A549 (cell line): ENCODE data around the gene GHDC. TPM values are rescaled to one million over a fixed set of nuclear protein-coding genes. Genes with fewer than 3 reads are reported as not detected.
"Not testable (repeated sequence)": the region's sequence is repeated elsewhere in the genome, so short reads cannot be mapped to it uniquely, and the experiment has no call there.

Experiments used
- ATAC-seq, 2 experiments: fragments of 200-7000 bp in 1 of 2; fragments of >200 bp in 1 of 2; cut with Nextera tagmentation in 1 of 2; cut with Tn5 transposase in 1 of 2; 3 replicates each; pipeline versions ENCODE4 v1.8.0 to v1.9.1; 2018 to 2020; ENCODE audit warnings: mild to moderate bottlenecking in 1 of 2, moderate library complexity in 1 of 2
- CTCF ChIA-PET: fragments of 300-600 bp; sonication (Branson Sonifier 250); formaldehyde crosslinking; extraction: SDS; loops from one replicate; lab custom pipeline; 2021; ENCODE audit warnings: antibody characterized with exemption, inconsistent platforms; lab: Yijun Ruan, JAX
- POLR2A ChIA-PET: fragments of 350-600 bp; formaldehyde crosslinking; extraction: SDS; loops from one replicate; lab custom pipeline; 2021; ENCODE audit warnings: antibody characterized with exemption, inconsistent platforms; lab: Yijun Ruan, JAX
- DNase-seq, 2 experiments: peaks; one replicate each; pipeline versions ENCODE4 v3.0.0 to v3.0.0-alpha.2; 2011 to 2016; ENCODE audit warnings: low read depth in 1 of 2, low spot score in 1 of 2
- FAIRE-seq: peaks from 2 replicates; lab custom pipeline; 2011; peaks lifted over from hg19 to GRCh38; lab: Jason Lieb, UNC
- H3K27ac ChIP-seq, 2 experiments: fragments of >200 bp; sonication (Bioruptor Twin); formaldehyde crosslinking; 3 replicates each; pipeline ENCODE4 v1.5.1; 2016 to 2017
- H3K4me1 ChIP-seq: fragments of >200 bp; sonication (Bioruptor Twin); formaldehyde crosslinking; 3 replicates; pipeline ENCODE4 v1.6.1; 2016
- H3K4me2 ChIP-seq: fragments of >200 bp; sonication (Bioruptor Twin); formaldehyde crosslinking; 3 replicates; pipeline ENCODE4 v1.6.1; 2016
- H3K4me3 ChIP-seq: fragments of >200 bp; sonication (Bioruptor Twin); formaldehyde crosslinking; 3 replicates; pipeline ENCODE4 v1.5.1; 2016
- H3K9me3 ChIP-seq: fragments of >200 bp; sonication (Bioruptor Twin); formaldehyde crosslinking; 3 replicates; pipeline ENCODE4 v1.6.1; 2016
- BCL3 ChIP-seq: fragments of >200 bp; sonication (Bioruptor Twin); formaldehyde crosslinking; IDR thresholded peaks from 3 replicates; pipeline ENCODE4 v1.6.1; 2016
- CBX2 ChIP-seq: fragments of 200-600 bp; sonication (generic); IDR thresholded peaks from 2 replicates; pipeline ENCODE4 v1.6.1; 2016; ENCODE audit warnings: low read depth, mild to moderate bottlenecking, borderline replicate concordance
- CBX8 ChIP-seq: fragments of 200-600 bp; sonication (generic); IDR thresholded peaks from 2 replicates; pipeline ENCODE4 v1.6.1; 2016
- CHD4 ChIP-seq: fragments of 200-600 bp; sonication (generic); IDR thresholded peaks from 2 replicates; pipeline ENCODE4 v1.6.1; 2016; ENCODE audit warnings: antibody characterized with exemption, mild to moderate bottlenecking, borderline replicate concordance
- E2F6 ChIP-seq: IDR thresholded peaks from 2 replicates; pipeline ENCODE4 v1.6.1; 2012; ENCODE audit warnings: low read depth, borderline replicate concordance
- EP300 ChIP-seq, 2 experiments: fragments of >200 bp; sonication (Bioruptor Twin); formaldehyde crosslinking; IDR thresholded peaks; 2 replicates in 1 of 2; 3 replicates in 1 of 2; pipeline ENCODE4 v1.6.1; 2016 to 2017
- ESRRA ChIP-seq: fragments of 150-350 bp; IDR thresholded peaks from 2 replicates; pipeline ENCODE4 v1.6.1; 2014; ENCODE audit warnings: mild to moderate bottlenecking, low read length, borderline replicate concordance
- FOSB ChIP-seq: fragments of 250-450 bp; sonication (Bioruptor Pico); IDR thresholded peaks from 2 replicates; pipeline ENCODE4 v1.5.0; 2020; ENCODE audit warnings: mild to moderate bottlenecking, moderate library complexity
- FOXS1 ChIP-seq: fragments of 250-450 bp; sonication (Bioruptor Pico); IDR thresholded peaks from 2 replicates; pipeline ENCODE4 v1.5.0; 2020; ENCODE audit warnings: mild to moderate bottlenecking, moderate library complexity
- HEYL ChIP-seq: fragments of 250-450 bp; sonication (Bioruptor Pico); IDR thresholded peaks from 2 replicates; pipeline ENCODE4 v1.8.0; 2021; ENCODE audit warnings: mild to moderate bottlenecking, moderate library complexity
- HOXA7 ChIP-seq: fragments of 250-450 bp; sonication (Bioruptor Pico); IDR thresholded peaks from 2 replicates; pipeline ENCODE4 v1.5.0; 2020; ENCODE audit warnings: mild to moderate bottlenecking, moderate library complexity
- JUN ChIP-seq, 2 experiments: fragments of >200 bp; sonication (Bioruptor Twin); formaldehyde crosslinking; IDR thresholded peaks; 2 replicates in 1 of 2; 3 replicates in 1 of 2; pipeline ENCODE4 v1.6.1; 2016 to 2017
- JUNB ChIP-seq: fragments of >200 bp; sonication (Bioruptor Twin); formaldehyde crosslinking; IDR thresholded peaks from 2 replicates; pipeline ENCODE4 v1.6.1; 2016
- KDM1A ChIP-seq: fragments of 200-600 bp; sonication (generic); IDR thresholded peaks from 2 replicates; pipeline ENCODE4 v1.6.1; 2016; ENCODE audit warnings: low read depth, mild to moderate bottlenecking
- KDM5A ChIP-seq: fragments of 200-600 bp; sonication (generic); IDR thresholded peaks from 2 replicates; pipeline ENCODE4 v1.6.1; 2016; ENCODE audit warnings: antibody characterized with exemption, mild to moderate bottlenecking
- MAZ ChIP-seq: fragments of 150-350 bp; IDR thresholded peaks from 2 replicates; pipeline ENCODE4 v1.6.1; 2014; ENCODE audit warnings: antibody characterized with exemption, low read depth, low read length, borderline replicate concordance
- PBX3 ChIP-seq: IDR thresholded peaks from 2 replicates; pipeline ENCODE4 v1.6.1; 2012
- PHF8 ChIP-seq: fragments of 200-600 bp; sonication (generic); IDR thresholded peaks from 2 replicates; pipeline ENCODE4 v1.6.1; 2016; ENCODE audit warnings: low read depth, mild to moderate bottlenecking, antibody characterized with exemption, moderate library complexity, borderline replicate concordance
- RARB ChIP-seq: fragments of 250-450 bp; sonication (Bioruptor Pico); IDR thresholded peaks from 2 replicates; pipeline ENCODE4 v1.8.0; 2021; ENCODE audit warnings: mild to moderate bottlenecking, moderate library complexity
- SMC3 ChIP-seq: fragments of >200 bp; sonication (Bioruptor Twin); formaldehyde crosslinking; IDR thresholded peaks from 3 replicates; pipeline ENCODE4 v1.6.1; 2018; ENCODE audit warnings: inconsistent platforms
- SREBF2 ChIP-seq: fragments of 450-650 bp; IDR thresholded peaks from 2 replicates; pipeline ENCODE4 v1.6.1; 2014; ENCODE audit warnings: mild to moderate bottlenecking, moderate library complexity
- TP53 ChIP-seq: fragments of 250-450 bp; sonication (Bioruptor Pico); IDR thresholded peaks from 2 replicates; pipeline ENCODE4 v1.5.0; 2021; ENCODE audit warnings: mild to moderate bottlenecking, moderate library complexity
- WGBS: methylation state at CpG from one replicate; pipeline ENCODE4 v1.1.6; 2017; ENCODE audit errors: missing lambda C conversion rate; 5-methylcytosine and 5-hydroxymethylcytosine counted together
- polyA plus RNA-seq, 4 experiments: library from polyadenylated mRNA; depleted of rRNA in 3 of 4; stranded (reverse); fragments of >200 nt; fragmentation: RNase III in 1 of 4; extraction: RNeasy Plus Mini Kit Qiagen cat#74134 plus additional on column Dnase treatment in 1 of 4; gene quantifications; 2 replicates in 3 of 4; 3 replicates in 1 of 4; pipeline ENCODE4 v1.2.3, GENCODE V29; 2011 to 2017
- TF ChIP-seq, protein P1 (sequence below): fragments of 250-450 bp; sonication (Bioruptor Pico); IDR thresholded peaks from 2 replicates; pipeline ENCODE4 v1.5.0; 2021; ENCODE audit warnings: mild to moderate bottlenecking, moderate library complexity, borderline replicate concordance

The GHDC gene
- polyA plus RNA-seq, 2 of the 4 experiments (the other 2 are of a cell fraction): 12.3 to 23.4 TPM

GRCh38 chr17:42241871-42242270 lies 47.6 kb upstream of the GHDC start (continued):
- TF ChIP-seq TP53 (CRISPR knock-in tag) (no peak), E2F6 (no peak), CHD4 (no peak)
- TF ChIP-seq, protein P1, sequence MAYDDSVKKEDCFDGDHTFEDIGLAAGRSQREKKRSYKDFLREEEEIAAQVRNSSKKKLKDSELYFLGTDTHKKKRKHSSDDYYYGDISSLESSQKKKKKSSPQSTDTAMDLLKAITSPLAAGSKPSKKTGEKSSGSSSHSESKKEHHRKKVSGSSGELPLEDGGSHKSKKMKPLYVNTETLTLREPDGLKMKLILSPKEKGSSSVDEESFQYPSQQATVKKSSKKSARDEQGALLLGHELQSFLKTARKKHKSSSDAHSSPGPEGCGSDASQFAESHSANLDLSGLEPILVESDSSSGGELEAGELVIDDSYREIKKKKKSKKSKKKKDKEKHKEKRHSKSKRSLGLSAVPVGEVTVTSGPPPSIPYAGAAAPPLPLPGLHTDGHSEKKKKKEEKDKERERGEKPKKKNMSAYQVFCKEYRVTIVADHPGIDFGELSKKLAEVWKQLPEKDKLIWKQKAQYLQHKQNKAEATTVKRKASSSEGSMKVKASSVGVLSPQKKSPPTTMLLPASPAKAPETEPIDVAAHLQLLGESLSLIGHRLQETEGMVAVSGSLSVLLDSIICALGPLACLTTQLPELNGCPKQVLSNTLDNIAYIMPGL: no peak

- CTCF ChIA-PET: interaction anchor here (1.7 to 2.6 kb wide), 2 partner anchors 18 to 71 kb away, joined by 3 to 11 read pairs; no protein-coding TSS in a partner anchor
- FAIRE-seq, POLR2A ChIA-PET: not testable (repeated sequence)
Observed at GRCh38 chr17:42240863-42241262, 46.6 kb upstream of the GHDC start.

DNA sequence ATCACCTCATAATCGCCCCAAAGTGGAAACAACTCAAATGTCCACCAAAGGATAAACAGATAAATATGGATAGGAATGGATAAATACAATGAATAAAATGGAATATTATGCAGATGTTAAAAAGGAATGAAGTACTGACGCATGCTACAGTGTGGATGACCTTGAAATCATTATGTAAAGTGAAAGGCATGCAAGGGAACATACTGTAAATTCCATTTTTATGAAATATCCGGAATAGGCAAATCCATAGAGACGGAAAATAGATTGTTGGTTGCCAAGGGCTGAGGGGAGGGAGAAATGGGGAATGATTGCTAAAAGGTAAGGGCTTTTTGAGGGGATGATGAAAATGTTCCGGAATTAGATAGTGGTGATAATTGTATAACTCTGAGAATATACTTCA lies 45.9 kb upstream of the GHDC start:
- no peak for TF ChIP-seq EP300 (IDR thresholded peaks at IDR 0.05)
- TF ChIP-seq, protein P1: no peak
- no peak for TF ChIP-seq PHF8
- TF ChIP-seq SREBF2: no peak
- no peak for DNase-seq
- Histone ChIP-seq H3K9me3 (no peaks in the 10 kb centered on the region), H3K4me2 (no peak overlapping the region), H3K4me3 (no peak overlapping the region), H3K27ac (no peak overlapping the region), H3K4me1 (peaks cover 16% of the 10 kb centered on the region)
- FAIRE-seq: peak; percentile 23
- POLR2A ChIA-PET: no interaction called here
- CTCF ChIA-PET: interaction anchor here (0.6 to 2.6 kb wide), 6 partner anchors 11 to 642 kb away, joined by 3 to 11 read pairs (median 3); partner anchors contain the start of gene KCNH4
- ATAC-seq: no peak
- WGBS: 74% methylated on average over 5 of the region's 5 CpGs

More at GRCh38 chr17:42240863-42241262, 46.6 kb upstream of the GHDC start:
- WGBS: 67% methylated on average over 4 of the region's 4 CpGs
- ATAC-seq, H3K4me3 ChIP-seq, H3K4me2 ChIP-seq, H3K27ac ChIP-seq, H3K9me3 ChIP-seq, DNase-seq: not testable (repeated sequence)
- H3K4me1 ChIP-seq: peaks cover 17% of the 10 kb centered on the region

DNA sequence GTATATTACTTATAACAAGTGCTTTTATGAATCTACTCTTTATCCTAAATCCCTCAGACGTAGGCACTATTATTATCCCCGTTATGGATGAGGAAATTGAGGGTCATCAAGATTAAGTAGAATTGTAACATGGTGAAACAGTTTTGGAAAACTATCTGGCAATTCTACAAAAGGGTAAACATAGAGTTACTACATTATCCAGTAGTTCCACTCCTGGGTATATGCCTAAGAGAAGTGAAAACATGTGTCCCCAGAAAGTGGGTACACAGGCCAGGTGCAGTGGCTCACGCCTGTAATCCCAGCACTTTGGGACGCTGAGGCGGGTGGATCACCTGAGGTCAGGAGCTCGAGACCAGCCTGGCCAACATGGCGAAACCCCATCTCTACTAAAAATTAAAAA lies 45.3 kb upstream of the GHDC start:
- peak; percentile 88 for FAIRE-seq
- DNase-seq, H3K4me2 ChIP-seq, H3K4me3 ChIP-seq, ATAC-seq, H3K9me3 ChIP-seq, H3K27ac ChIP-seq, POLR2A ChIA-PET: not testable (repeated sequence)
- H3K4me1 ChIP-seq: peaks cover 16% of the 10 kb centered on the region
- WGBS: 91% methylated on average over 7 of the region's 7 CpGs
- CTCF ChIA-PET: interaction anchor here (0.6 to 3.2 kb wide), 6 partner anchors 8 to 643 kb away, joined by 3 to 13 read pairs (median 4); partner anchors contain the start of gene KCNH4

DNA sequence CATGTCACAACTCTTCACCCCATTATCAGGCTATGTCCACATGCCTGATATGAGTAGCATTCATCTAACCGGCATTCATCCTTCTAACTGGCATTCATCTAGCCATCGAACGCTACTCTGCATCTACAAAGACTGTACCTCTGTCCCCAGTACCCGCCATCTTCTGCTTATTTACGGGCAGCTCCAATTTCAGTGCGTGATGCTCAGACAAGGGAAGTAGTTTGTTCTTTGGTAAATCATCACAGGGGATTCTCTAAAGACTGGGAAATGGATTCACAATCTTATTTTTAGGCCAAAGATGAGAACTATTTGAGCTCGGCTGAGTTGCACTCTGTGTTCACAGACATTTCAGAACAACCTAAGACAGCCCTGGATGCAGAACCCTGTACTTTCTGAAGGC lies 42.5 kb upstream of the GHDC start:
- 94% methylated on average over 7 of the region's 7 CpGs for WGBS
- ChIA-PET CTCF (interaction anchor here (0.7 to 3.2 kb wide), 4 partner anchors 11 to 81 kb away, joined by 3 to 21 read pairs (median 8); no protein-coding TSS in a partner anchor), POLR2A (no interaction called here)
- H3K4me1 ChIP-seq: peaks cover 13% of the 10 kb centered on the region; the same call in 2 of the 3 replicates
- H3K4me3 ChIP-seq: no peak overlapping the region
- H3K27ac ChIP-seq: no peak overlapping the region
- no peak overlapping the region for H3K4me2 ChIP-seq
- ATAC-seq (no peak), FAIRE-seq (no peak), DNase-seq (no peak)
- H3K9me3 ChIP-seq: no peaks in the 10 kb centered on the region
- no peak for TF ChIP-seq SMC3
- TF ChIP-seq BCL3: no peak
- no peak for TF ChIP-seq KDM1A
- no peak for TF ChIP-seq FOSB
- TF ChIP-seq MAZ: no peak
- no peak for TF ChIP-seq ESRRA
- no peak for TF ChIP-seq KDM5A
- TF ChIP-seq JUN (IDR thresholded peaks at IDR 0.05): no peak
- no peak for TF ChIP-seq RARB
- TF ChIP-seq JUNB: no peak
- no peak for TF ChIP-seq EP300 (IDR thresholded peaks at IDR 0.05)
- no peak for TF ChIP-seq PBX3
- no peak for TF ChIP-seq HOXA7 (CRISPR knock-in tag)
- no peak for TF ChIP-seq CBX8
- no peak for TF ChIP-seq CHD4
- no peak for TF ChIP-seq FOXS1
- TF ChIP-seq CBX2: no peak
- TF ChIP-seq HEYL: no peak
